HG03432 (cell line): ENCODE data around the gene TAAR1.
A peak's percentile ranks its signal among the peaks of the same experiment; 100 is the strongest.
"Not testable (repeated sequence)": the region's sequence is repeated elsewhere in the genome, so short reads cannot be mapped to it uniquely, and the experiment has no call there.

Experiments
- ATAC-seq: cut with Tn5 transposase; IDR thresholded peaks from one replicate; pipeline ENCODE4 v1.9.1; 2021; ENCODE audit warnings: mild to moderate bottlenecking, moderate library complexity; ENCODE audit not compliant: unreplicated experiment

TAAR1 gene

DNA sequence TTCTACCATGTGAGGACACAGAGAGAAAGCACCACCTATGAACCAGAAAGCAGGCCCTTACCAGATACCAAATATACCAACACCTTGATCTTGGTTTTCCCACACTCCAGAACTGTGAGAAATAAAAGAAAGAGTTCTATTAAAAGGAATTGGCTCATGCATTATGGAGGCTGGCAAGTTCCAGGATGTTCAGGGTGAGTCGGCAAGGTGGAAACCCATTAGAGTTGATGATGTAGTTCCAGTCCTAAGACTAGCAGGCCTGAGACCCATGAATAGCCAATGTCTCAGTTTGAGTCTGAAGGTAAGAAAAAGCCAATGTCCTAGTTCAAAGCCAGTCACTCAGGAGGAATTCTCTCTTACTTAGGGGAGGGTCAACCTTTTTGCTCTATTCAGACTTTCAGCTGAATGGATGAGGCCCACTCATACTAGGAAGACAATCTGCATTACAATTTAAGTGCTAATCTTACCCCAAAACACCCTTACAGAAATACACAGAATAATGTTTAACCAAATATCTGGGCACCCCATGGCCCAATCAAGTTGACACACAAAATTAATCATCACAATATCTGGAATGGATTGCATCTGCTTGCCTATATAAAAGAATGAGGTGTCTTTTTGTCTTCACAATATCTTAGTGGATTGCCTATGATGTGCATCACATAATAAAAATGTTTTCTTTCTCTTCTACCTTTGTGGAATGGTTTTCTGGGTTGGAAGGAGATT lies 5.5 kb upstream of the TAAR1 start:
- ATAC-seq, result no peak

- no peak for ATAC-seq
These were observed 4.7 kb upstream of the TAAR1 start for GRCh38 chr6:132663661-132664060.

- ATAC-seq, result no peak
These were observed 2.9 kb upstream of the TAAR1 start for GRCh38 chr6:132661906-132662305.

- peak; percentile 41 for ATAC-seq
These were observed 7.9 kb downstream of the TAAR1 start for GRCh38 chr6:132651062-132651461.

DNA sequence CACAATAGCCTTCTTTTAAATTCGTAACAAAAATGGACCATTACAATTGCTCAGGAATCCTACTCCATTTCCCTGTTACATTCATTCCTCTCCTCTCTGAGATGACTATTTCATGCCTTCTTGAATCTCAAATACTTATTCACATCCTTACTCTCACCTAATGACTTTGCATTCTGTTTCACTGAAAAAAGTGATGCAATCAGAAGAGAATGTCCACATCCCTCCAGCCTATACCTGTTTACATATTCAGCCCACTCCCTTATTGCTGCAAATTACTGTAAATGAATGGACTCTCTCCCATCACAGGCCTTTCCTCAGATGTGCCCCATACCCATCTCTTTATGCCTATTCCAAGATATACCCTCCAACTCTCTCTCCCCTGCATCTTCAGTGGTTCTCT lies 8.6 kb downstream of the TAAR1 start:
- ATAC-seq, result no peak

DNA sequence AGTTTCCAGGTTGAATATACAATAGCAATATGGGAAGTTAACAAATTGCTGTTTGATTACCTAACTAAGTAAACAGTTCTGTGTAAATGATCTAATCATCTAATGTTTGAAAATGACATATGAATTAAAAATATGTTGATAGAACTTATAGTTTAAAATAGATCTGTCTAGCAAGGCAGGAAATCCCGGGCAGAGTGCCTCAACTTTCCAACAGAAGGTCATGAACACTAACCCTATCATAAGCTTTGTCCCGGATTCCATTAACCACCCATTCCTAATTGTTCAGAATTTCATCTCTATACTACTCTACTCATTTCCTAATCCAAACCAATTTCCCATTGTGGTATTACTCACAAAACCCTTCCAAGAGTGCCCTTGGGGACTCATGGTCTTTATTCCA lies 10.2 kb downstream of the TAAR1 start:
- no peak for ATAC-seq

DNA sequence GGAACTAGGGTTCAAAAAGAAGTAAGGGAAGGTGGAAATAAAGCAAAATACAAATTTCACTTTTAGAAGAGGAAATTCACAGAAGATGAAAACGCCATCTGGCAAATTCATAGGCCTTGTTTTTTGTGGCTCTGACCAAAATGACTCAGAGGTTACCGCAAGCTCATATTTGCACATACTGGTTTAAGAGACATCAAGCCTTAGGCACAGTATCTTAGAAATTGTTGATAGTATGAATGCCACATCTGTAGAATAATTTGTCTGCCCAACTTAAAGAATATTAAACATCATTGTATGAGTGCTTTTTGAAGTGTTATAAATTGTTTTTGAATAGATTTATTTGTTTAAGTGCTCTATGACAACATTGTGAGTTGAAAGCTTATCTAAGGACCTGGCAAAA lies 10.6 kb downstream of the TAAR1 start:
- ATAC-seq, result peak; percentile 82

DNA sequence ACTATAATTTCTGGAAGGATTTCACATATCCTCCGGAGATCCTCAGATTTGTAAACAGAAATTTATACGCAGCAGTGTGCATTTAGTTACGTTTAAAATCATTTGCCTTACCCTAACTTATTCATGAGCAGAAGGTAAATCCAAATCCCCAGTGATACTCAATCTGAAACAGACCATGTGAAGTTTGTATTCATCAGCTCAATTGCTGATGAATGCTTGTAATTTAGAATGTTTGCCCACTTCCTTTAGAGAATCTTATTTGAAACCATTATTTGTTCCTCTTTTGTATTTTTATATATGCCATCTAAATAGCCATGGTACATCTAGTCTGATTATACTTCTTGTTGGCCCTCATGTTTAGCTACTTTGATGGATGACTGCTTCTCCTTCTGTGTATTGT lies 15.4 kb downstream of the TAAR1 start:
- peak; percentile 62 for ATAC-seq

DNA sequence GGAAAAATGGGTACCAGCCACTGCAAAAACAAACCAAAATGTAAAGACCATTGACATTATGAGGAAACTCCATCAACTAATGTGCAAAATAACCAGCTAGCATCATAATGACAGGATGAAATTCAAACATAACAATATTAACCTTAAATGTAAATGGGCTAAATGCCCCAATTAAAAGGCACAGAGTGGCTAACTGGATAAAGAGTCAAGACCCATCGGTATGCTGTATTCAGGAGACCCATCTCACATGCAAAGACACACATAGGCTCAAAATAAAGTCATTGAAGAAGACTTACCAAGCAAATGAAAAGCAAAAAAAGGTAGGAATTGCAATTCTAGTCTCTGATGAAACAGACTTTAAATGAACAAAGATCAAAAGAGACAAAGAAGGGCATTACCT lies 21.8 kb downstream of the TAAR1 start:
- ATAC-seq, result not testable (repeated sequence)

GRCh38 chr6:132635906-132636305 lies 23.1 kb downstream of the TAAR1 start:
- not testable (repeated sequence) for ATAC-seq

DNA sequence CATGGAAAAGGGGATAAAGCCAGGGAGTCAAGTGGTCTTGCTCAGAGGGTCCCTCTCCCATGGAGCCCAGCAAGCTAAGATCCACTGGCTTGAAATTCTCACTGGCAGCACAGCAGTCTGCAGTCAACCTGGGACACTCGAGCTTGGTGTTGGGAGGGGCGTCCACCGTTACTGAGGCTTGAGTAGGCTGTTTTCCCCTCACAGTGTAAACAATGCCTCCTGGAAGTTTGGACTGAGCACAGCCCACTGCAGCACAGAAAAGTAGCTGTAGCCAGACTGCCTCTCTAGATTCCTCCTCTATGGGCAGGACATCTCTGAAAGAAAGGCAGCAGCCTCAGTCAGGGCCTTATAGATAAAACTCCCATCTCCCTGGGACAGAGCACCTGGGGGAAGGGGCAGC lies 23.7 kb downstream of the TAAR1 start:
- not testable (repeated sequence) for ATAC-seq

DNA sequence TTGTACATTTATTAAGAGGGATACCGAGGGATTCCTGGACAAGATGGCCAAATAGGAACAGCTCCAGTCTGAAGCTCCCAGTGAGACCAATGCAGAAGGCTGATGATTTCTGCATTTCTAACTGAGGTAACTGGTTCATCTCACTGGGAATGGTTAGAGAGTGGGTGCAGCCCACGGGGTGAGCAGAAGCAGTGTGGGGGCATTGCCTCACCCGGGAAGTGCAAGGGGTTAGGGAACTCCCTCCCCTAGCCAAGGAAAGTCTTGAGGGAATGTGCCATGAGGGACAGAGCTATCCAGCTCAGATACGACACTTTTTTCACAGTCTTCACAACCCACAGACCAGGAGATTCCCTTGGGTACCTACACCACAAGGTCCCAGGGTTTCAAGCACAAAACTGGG lies 24.2 kb downstream of the TAAR1 start:
- no peak for ATAC-seq

GRCh38 chr6:132633362-132633761 lies 25.6 kb downstream of the TAAR1 start:
- no peak for ATAC-seq

- no peak for ATAC-seq
These were observed 34.8 kb downstream of the TAAR1 start, which contains the start of gene TAAR2 for GRCh38 chr6:132624175-132624574. TAAR2 (minus strand) TSS chr6:132624275; CDS start chr6:132624275, 0 bp downstream.

DNA sequence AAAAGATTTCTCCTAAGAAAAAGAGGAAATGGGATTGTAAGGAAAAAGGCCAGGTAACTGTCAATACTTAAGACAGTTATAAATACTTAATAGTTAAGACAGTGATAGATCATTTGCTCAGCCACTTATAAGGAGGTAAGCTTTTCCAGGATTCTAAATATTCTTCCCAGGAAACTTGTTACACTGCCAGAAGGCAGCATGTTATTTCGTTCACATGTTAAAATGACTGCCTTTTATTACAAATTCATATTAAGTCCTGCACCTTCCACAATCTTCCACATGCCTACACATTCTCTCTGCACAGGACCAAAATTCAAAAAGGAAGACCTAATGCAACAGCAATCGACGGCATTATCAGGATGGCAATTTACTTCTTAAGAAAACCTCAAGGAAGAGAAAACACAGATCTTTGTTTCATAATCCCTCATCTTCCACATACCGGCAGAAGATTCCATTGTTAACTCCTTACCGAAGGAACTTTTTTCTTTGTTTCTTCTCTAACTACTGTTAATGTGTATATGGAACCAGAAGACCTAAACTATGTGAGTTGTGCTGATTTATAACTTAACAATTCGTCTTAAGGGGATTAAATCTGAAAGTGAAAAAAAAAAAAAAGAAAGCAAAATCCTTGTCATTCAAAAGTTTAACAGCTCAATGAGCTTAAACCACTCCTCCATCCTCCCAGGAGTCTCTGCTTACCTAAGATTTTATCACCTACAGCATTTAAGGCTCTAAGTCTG lies 35.7 kb downstream of the TAAR1 start:
- no peak for ATAC-seq

- no peak for ATAC-seq
These were observed 42.3 kb downstream of the TAAR1 start for GRCh38 chr6:132616677-132617076.

GRCh38 chr6:132614554-132614953 lies 44.4 kb downstream of the TAAR1 start:
- peak; percentile 63 for ATAC-seq

- ATAC-seq, result peak; percentile 34
These were observed 46.4 kb downstream of the TAAR1 start for GRCh38 chr6:132612449-132613108.

GRCh38 chr6:132611616-132612015 lies 47.4 kb downstream of the TAAR1 start:
- ATAC-seq, result no peak

DNA sequence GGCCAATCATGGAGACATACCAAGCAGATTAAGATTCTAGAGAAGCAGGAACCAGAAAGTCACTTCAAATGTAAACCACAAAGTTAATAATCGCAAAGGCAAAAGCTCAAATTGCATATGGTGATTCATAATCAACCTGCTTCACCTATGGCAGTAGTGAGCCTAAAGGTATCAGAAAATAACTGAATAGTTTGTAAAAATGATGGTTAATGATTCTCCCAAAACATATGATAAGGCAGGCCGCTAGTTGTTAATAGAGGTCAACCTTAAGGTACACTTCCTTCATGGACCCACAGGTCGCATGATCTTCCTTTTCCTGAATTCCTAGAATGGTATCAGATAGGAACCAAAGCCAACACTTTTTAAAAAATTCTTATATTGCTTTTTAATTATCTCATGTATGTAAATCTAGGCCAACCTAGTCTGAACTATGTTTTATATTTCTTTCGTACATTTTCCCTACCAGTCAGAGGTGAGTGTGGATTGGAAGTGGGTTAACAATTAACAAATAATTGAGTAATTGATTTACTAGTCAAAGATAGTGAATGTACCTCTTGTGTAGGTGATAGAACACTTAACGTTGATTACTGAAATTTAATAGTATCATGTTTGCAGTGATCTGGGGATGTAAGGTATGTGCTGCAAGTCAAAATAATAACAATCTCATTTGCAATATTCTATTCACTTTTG lies 51.3 kb downstream of the TAAR1 start:
- peak; percentile 76 for ATAC-seq

- ATAC-seq, result no peak
These were observed 54.3 kb downstream of the TAAR1 start for GRCh38 chr6:132604635-132605152.
